Astrocyte (in vitro differentiated cells and primary cell): ENCODE measurements around the gene EPHB1.

Experiments used
- EZH2 ChIP-seq: IDR thresholded peaks from 2 replicates; pipeline ENCODE4 v1.6.1; 2012; ENCODE audit warnings: mild to moderate bottlenecking, low read length, inconsistent platforms; ENCODE audit not compliant: insufficient read depth
- TF ChIP-seq, protein P1 (sequence below): IDR thresholded peaks from 2 replicates; pipeline ENCODE4 v1.5.1; 2011; ENCODE audit warnings: low read depth, mild to moderate bottlenecking, inconsistent platforms, low read length, moderate library complexity; ENCODE audit not compliant: insufficient read depth

DNA sequence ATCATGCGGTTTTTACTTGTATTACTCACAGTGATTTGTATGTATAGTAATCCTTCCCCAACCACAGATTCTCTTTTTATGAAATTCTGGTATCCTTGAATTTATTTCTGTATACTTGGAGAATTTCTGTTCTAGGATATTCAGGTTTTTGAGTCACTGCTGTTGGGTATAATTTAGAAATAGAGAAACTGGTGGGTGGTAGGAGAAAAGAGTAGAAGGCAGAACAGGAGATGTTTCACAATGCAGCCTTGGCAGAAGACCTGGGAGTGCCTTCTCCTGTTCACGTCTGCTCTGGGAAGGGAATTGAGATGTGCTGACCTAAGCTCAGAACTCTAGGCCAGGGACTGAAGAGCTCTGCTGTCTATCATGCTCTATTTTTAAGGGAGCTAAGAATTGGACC, 193.6 kb downstream of the EPHB1 start:
- TF ChIP-seq, protein P1, sequence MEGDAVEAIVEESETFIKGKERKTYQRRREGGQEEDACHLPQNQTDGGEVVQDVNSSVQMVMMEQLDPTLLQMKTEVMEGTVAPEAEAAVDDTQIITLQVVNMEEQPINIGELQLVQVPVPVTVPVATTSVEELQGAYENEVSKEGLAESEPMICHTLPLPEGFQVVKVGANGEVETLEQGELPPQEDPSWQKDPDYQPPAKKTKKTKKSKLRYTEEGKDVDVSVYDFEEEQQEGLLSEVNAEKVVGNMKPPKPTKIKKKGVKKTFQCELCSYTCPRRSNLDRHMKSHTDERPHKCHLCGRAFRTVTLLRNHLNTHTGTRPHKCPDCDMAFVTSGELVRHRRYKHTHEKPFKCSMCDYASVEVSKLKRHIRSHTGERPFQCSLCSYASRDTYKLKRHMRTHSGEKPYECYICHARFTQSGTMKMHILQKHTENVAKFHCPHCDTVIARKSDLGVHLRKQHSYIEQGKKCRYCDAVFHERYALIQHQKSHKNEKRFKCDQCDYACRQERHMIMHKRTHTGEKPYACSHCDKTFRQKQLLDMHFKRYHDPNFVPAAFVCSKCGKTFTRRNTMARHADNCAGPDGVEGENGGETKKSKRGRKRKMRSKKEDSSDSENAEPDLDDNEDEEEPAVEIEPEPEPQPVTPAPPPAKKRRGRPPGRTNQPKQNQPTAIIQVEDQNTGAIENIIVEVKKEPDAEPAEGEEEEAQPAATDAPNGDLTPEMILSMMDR, result no peak
- no peak for TF ChIP-seq EZH2
